NCI-H1436 (cell line): Measurements from ENCODE around the gene PPP1R12A.

Experiments used
- DNase-seq: peaks from one replicate; lab custom pipeline; 2025; lab: John Stamatoyannopoulos, UW

The PPP1R12A gene

GRCh38 chr12:79766705-79767464 lies 168.0 kb downstream of the PPP1R12A start:
- no peak for DNase-seq

- DNase-seq, result no peak
Measured at GRCh38 chr12:79765157-79765556, 169.7 kb downstream of the PPP1R12A start.

- DNase-seq, result no peak
Measured at GRCh38 chr12:79764641-79765040, 170.3 kb downstream of the PPP1R12A start.

- no peak for DNase-seq
Measured at GRCh38 chr12:79763766-79764452, 171.0 kb downstream of the PPP1R12A start.

- DNase-seq, result no peak
Measured at GRCh38 chr12:79761341-79761740, 173.6 kb downstream of the PPP1R12A start.

- DNase-seq, result no peak
Measured at GRCh38 chr12:79747274-79747673, 187.6 kb downstream of the PPP1R12A start.

GRCh38 chr12:79737875-79738718 lies 196.8 kb downstream of the PPP1R12A start:
- DNase-seq, result peak; percentile 50

GRCh38 chr12:79732638-79733037 lies 202.3 kb downstream of the PPP1R12A start:
- no peak for DNase-seq

- DNase-seq, result no peak
Measured at GRCh38 chr12:79725987-79726386, 208.9 kb downstream of the PPP1R12A start.
